Panc1 (cell line): ENCODE data around the gene CD320. TPM values are rescaled to one million over a fixed set of nuclear protein-coding genes. Genes with fewer than 3 reads are reported as not detected.

Experiments
- ATAC-seq: fragments of 200-7000 bp; cut with Tn5 transposase; 2 replicates; pipeline ENCODE4 v1.9.1; 2020; ENCODE audit warnings: mild to moderate bottlenecking, moderate library complexity
- BruUV-seq: library from RNA; stranded (reverse); fragments of 400-500 nt; replicated peaks from 2 replicates; lab custom pipeline; 2021; lab: Mats Ljungman, UMichigan
- CTCF ChIA-PET: fragments of 300-600 bp; sonication (Branson Sonifier 250); formaldehyde crosslinking; loops from one replicate; lab custom pipeline; 2022; ENCODE audit warnings: antibody characterized with exemption; lab: Charles Lee
- POLR2A ChIA-PET: fragments of 300-600 bp; sonication (Branson Sonifier 250); formaldehyde crosslinking; loops from one replicate; lab custom pipeline; 2022; ENCODE audit warnings: antibody characterized with exemption; lab: Charles Lee
- DNase-seq: peaks from one replicate; pipeline ENCODE4 v3.0.0-alpha.2; 2010; ENCODE audit warnings: low read depth, low spot score
- H3K27ac ChIP-seq: 2 replicates; pipeline ENCODE4 v1.5.1; 2011; ENCODE audit warnings: mild to moderate bottlenecking, low read length, inconsistent platforms
- H3K27me3 ChIP-seq: fragments of 200-500 bp; sonication (Bioruptor generic); 2 replicates; pipeline ENCODE4 v1.6.0; 2014; ENCODE audit warnings: low read length, inconsistent platforms; ENCODE audit not compliant: control insufficient read depth, insufficient read depth
- H3K36me3 ChIP-seq: fragments of 200-500 bp; sonication (Bioruptor generic); 2 replicates; pipeline ENCODE4 v1.5.1; 2014; ENCODE audit warnings: inconsistent platforms, mild to moderate bottlenecking, low read length, moderate library complexity; ENCODE audit not compliant: control insufficient read depth, insufficient read depth
- H3K4me1 ChIP-seq: 2 replicates; pipeline ENCODE4 v1.5.1; 2011; ENCODE audit warnings: inconsistent platforms, mild to moderate bottlenecking, low read length, moderate library complexity; ENCODE audit not compliant: control insufficient read depth, insufficient read depth
- H3K4me3 ChIP-seq, 2 experiments: 2 replicates each; pipeline ENCODE4 v1.5.1; 2011 to 2012; ENCODE audit warnings: low read depth in 2 of 2, low read length in 2 of 2, mild to moderate bottlenecking in 2 of 2, inconsistent platforms in 1 of 2, moderate library complexity in 1 of 2
- H3K9me3 ChIP-seq: fragments of 200-500 bp; sonication (Bioruptor generic); 2 replicates; pipeline ENCODE4 v1.5.1; 2014; ENCODE audit warnings: low read depth, mild to moderate bottlenecking, inconsistent platforms, low read length, moderate library complexity; ENCODE audit not compliant: control insufficient read depth, insufficient read depth
- POLR2AphosphoS5 ChIP-seq: IDR thresholded peaks from 2 replicates; pipeline ENCODE4 v1.6.1; 2012; ENCODE audit warnings: mild to moderate bottlenecking, low read depth, low read length, moderate library complexity
- SIN3A ChIP-seq: IDR thresholded peaks from 2 replicates; pipeline ENCODE4 v1.6.1; 2012; ENCODE audit warnings: low read depth, mild to moderate bottlenecking, low read length, moderate library complexity, borderline replicate concordance; ENCODE audit not compliant: insufficient read depth
- TCF7L2 ChIP-seq: IDR thresholded peaks from 2 replicates; pipeline ENCODE4 v1.6.1; 2011; ENCODE audit warnings: mild to moderate bottlenecking, low read depth, low read length, inconsistent platforms
- in situ Hi-C: cut with HindIII; loops from 2 replicates; pipeline ENCODE4 v1.10.0; 2016; ENCODE audit warnings: low sequenced_read_pairs, low pct_unique_long_range_greater_than_20kb
- intact Hi-C: fragments of 100-400 bp; cut with micrococcal nuclease; formaldehyde crosslinking; loops from one replicate; pipeline ENCODE4 v1.10.0; 2022; ENCODE audit not compliant: unreplicated experiment
- total RNA-seq: library from RNA; stranded (reverse); gene quantifications from one replicate; pipeline ENCODE4 v1.2.1, GENCODE V29; 2021; ENCODE audit not compliant: unreplicated experiment
- TF ChIP-seq, protein P1 (sequence below): fragments of 450-650 bp; IDR thresholded peaks from 2 replicates; pipeline ENCODE4 v1.5.1; 2017; ENCODE audit warnings: mild to moderate bottlenecking
- TF ChIP-seq, protein P2 (sequence below), 2 experiments: IDR thresholded peaks; 2 replicates each; pipeline ENCODE4 v1.6.1; 2011 to 2012; ENCODE audit warnings: low read depth in 2 of 2, control low read depth in 1 of 2, low read length in 1 of 2, mild to moderate bottlenecking in 1 of 2, moderate library complexity in 1 of 2; ENCODE audit not compliant: insufficient read depth in 1 of 2

CD320 gene
- total RNA-seq, 1 experiment from 2014 or later, result 120 TPM

- no peaks in the 10 kb centered on the region for H3K36me3 ChIP-seq
- CTCF ChIA-PET, result interaction anchor here (0.6 to 1.0 kb wide), 4 partner anchors 9 to 1510 kb away, joined by 3 to 5 read pairs (median 5); no protein-coding TSS in a partner anchor
- no peak for TF ChIP-seq SIN3A
- TF ChIP-seq POLR2AphosphoS5, result no peak
- TF ChIP-seq TCF7L2, result no peak
- TF ChIP-seq, protein P1, sequence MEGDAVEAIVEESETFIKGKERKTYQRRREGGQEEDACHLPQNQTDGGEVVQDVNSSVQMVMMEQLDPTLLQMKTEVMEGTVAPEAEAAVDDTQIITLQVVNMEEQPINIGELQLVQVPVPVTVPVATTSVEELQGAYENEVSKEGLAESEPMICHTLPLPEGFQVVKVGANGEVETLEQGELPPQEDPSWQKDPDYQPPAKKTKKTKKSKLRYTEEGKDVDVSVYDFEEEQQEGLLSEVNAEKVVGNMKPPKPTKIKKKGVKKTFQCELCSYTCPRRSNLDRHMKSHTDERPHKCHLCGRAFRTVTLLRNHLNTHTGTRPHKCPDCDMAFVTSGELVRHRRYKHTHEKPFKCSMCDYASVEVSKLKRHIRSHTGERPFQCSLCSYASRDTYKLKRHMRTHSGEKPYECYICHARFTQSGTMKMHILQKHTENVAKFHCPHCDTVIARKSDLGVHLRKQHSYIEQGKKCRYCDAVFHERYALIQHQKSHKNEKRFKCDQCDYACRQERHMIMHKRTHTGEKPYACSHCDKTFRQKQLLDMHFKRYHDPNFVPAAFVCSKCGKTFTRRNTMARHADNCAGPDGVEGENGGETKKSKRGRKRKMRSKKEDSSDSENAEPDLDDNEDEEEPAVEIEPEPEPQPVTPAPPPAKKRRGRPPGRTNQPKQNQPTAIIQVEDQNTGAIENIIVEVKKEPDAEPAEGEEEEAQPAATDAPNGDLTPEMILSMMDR, result no peak
- intact Hi-C loops (no loop called here), in situ Hi-C loops (no loop called here)
- no TSS peak for BruUV-seq
- no peaks in the 10 kb centered on the region for H3K4me1 ChIP-seq
- POLR2A ChIA-PET, result no interaction called here
- no peaks in the 10 kb centered on the region for H3K9me3 ChIP-seq
- H3K4me3 ChIP-seq, result peak overlapping the region; percentile 53 to 58
- H3K27ac ChIP-seq, result no peak overlapping the region
- no peaks in the 10 kb centered on the region for H3K27me3 ChIP-seq
- no peak; the same call in 1 of the 2 replicates for ATAC-seq
- DNase-seq, result no peak
Observed at GRCh38 chr19:8343483-8343844, 35.3 kb upstream of the CD320 start.

- Histone ChIP-seq H3K9me3 (no peaks in the 10 kb centered on the region), H3K27ac (no peak within 1 kb of the TSS), H3K4me3 (peak within 1 kb of the TSS; percentile 53 to 58), H3K4me1 (no peaks in the 10 kb centered on the region), H3K27me3 (no peaks in the 10 kb centered on the region), H3K36me3 (no peaks in the 10 kb centered on the region)
- peak; percentile 100 for ATAC-seq
- ChIA-PET POLR2A (no interaction called here), CTCF (interaction anchor here (1.0 kb wide), 1 partner anchor 10 kb away, joined by 5 read pairs; no protein-coding TSS in a partner anchor)
- BruUV-seq, result no TSS peak
- in situ Hi-C loops (no loop called here), intact Hi-C loops (no loop called here)
- TF ChIP-seq SIN3A (no peak), POLR2AphosphoS5 (no peak), TCF7L2 (no peak)
- TF ChIP-seq, protein P2, sequence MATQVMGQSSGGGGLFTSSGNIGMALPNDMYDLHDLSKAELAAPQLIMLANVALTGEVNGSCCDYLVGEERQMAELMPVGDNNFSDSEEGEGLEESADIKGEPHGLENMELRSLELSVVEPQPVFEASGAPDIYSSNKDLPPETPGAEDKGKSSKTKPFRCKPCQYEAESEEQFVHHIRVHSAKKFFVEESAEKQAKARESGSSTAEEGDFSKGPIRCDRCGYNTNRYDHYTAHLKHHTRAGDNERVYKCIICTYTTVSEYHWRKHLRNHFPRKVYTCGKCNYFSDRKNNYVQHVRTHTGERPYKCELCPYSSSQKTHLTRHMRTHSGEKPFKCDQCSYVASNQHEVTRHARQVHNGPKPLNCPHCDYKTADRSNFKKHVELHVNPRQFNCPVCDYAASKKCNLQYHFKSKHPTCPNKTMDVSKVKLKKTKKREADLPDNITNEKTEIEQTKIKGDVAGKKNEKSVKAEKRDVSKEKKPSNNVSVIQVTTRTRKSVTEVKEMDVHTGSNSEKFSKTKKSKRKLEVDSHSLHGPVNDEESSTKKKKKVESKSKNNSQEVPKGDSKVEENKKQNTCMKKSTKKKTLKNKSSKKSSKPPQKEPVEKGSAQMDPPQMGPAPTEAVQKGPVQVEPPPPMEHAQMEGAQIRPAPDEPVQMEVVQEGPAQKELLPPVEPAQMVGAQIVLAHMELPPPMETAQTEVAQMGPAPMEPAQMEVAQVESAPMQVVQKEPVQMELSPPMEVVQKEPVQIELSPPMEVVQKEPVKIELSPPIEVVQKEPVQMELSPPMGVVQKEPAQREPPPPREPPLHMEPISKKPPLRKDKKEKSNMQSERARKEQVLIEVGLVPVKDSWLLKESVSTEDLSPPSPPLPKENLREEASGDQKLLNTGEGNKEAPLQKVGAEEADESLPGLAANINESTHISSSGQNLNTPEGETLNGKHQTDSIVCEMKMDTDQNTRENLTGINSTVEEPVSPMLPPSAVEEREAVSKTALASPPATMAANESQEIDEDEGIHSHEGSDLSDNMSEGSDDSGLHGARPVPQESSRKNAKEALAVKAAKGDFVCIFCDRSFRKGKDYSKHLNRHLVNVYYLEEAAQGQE (IDR thresholded peaks at IDR 0.05; ENCODE audit: insufficient read depth in 1 of 2, low read depth in 2 of 2, low read length in 1 of 2), result no peak
- TF ChIP-seq, protein P1, result no peak
- no peak for DNase-seq
Observed at GRCh38 chr19:8342684-8343482, 34.7 kb upstream of the CD320 start, which contains the start of gene KANK3. Gene KANK3 (minus strand): TSS chr19:8343262. CDS start chr19:8337828, 5,434 bp downstream.
